ENCODE results near the gene UBL4B.
"Not testable (repeated sequence)": the region's sequence is repeated elsewhere in the genome, so short reads cannot be mapped to it uniquely, and the experiment has no call there.

The UBL4B gene

GRCh38 chr1:110070671-110071242 lies 41.5 kb upstream of the UBL4B start, which contains the start of gene ALX3:
Gene ALX3 (minus strand): TSS chr1:110070672. CDS start chr1:110070612, 60 bp downstream.
- FAIRE-seq, result no peak
- TF ChIP-seq POLR2A (IDR thresholded peaks at IDR 0.05; ENCODE audit: low read depth, low read length) (no peak), POLR2AphosphoS5 (IDR thresholded peaks at IDR 0.05; ENCODE audit: low read depth, low read length) (no peak), TAF1 (IDR thresholded peaks at IDR 0.05; ENCODE audit: borderline replicate concordance, low read depth, low read length) (no peak)
- DNase-seq (ENCODE audit: insufficient read length), result no peak

GRCh38 chr1:110074166-110074565 lies 38.1 kb upstream of the UBL4B start:
- DNase-seq (ENCODE audit: insufficient read length) (no peak), FAIRE-seq (no peak)
- TF ChIP-seq POLR2A (IDR thresholded peaks at IDR 0.05; ENCODE audit: low read depth, low read length), result no peak

GRCh38 chr1:110076789-110077500 lies 35.3 kb upstream of the UBL4B start:
- no peak for TF ChIP-seq POLR2AphosphoS5 (IDR thresholded peaks at IDR 0.05; ENCODE audit: low read depth, low read length)
- no peak for FAIRE-seq
- DNase-seq (ENCODE audit: insufficient read length), result no peak

GRCh38 chr1:110079995-110080394 lies 32.2 kb upstream of the UBL4B start:
- FAIRE-seq; DNase-seq (ENCODE audit: insufficient read length): not testable (repeated sequence)

GRCh38 chr1:110081061-110081460 lies 31.2 kb upstream of the UBL4B start:
- TF ChIP-seq POLR2A (IDR thresholded peaks at IDR 0.05; ENCODE audit: low read depth, low read length), result no peak
- no peak for TF ChIP-seq POLR2AphosphoS5 (IDR thresholded peaks at IDR 0.05; ENCODE audit: low read depth, low read length)
- no peak for TF ChIP-seq TAF1 (IDR thresholded peaks at IDR 0.05; ENCODE audit: borderline replicate concordance, low read depth, low read length)
- FAIRE-seq, result no peak
- DNase-seq (ENCODE audit: insufficient read length), result no peak

- FAIRE-seq (no peak), DNase-seq (ENCODE audit: insufficient read length) (no peak)
- TF ChIP-seq POLR2A (IDR thresholded peaks at IDR 0.05; ENCODE audit: low read depth, low read length) (no peak), POLR2AphosphoS5 (IDR thresholded peaks at IDR 0.05; ENCODE audit: low read depth, low read length) (no peak), TAF1 (IDR thresholded peaks at IDR 0.05; ENCODE audit: borderline replicate concordance, low read depth, low read length) (no peak)
Observed at GRCh38 chr1:110082477-110082876, 29.8 kb upstream of the UBL4B start.

- FAIRE-seq (no peak), DNase-seq (ENCODE audit: insufficient read length) (no peak)
Observed at GRCh38 chr1:110083061-110083865, 29.0 kb upstream of the UBL4B start.

GRCh38 chr1:110083866-110084226 lies 28.4 kb upstream of the UBL4B start:
- no peak for FAIRE-seq
- TF ChIP-seq TAF1 (IDR thresholded peaks at IDR 0.05; ENCODE audit: borderline replicate concordance, low read depth, low read length) (no peak), POLR2AphosphoS5 (IDR thresholded peaks at IDR 0.05; ENCODE audit: low read depth, low read length) (no peak), POLR2A (IDR thresholded peaks at IDR 0.05; ENCODE audit: low read depth, low read length) (no peak)
- DNase-seq (ENCODE audit: insufficient read length), result no peak

More at GRCh38 chr1:110083061-110083865, 29.0 kb upstream of the UBL4B start:
- no peak for TF ChIP-seq POLR2A (IDR thresholded peaks at IDR 0.05; ENCODE audit: low read depth, low read length)
- no peak for TF ChIP-seq POLR2AphosphoS5 (IDR thresholded peaks at IDR 0.05; ENCODE audit: low read depth, low read length)
- no peak for TF ChIP-seq TAF1 (IDR thresholded peaks at IDR 0.05; ENCODE audit: borderline replicate concordance, low read depth, low read length)

- DNase-seq (ENCODE audit: insufficient read length), result no peak
- no peak for FAIRE-seq
- TF ChIP-seq TAF1 (IDR thresholded peaks at IDR 0.05; ENCODE audit: borderline replicate concordance, low read depth, low read length) (no peak), POLR2A (IDR thresholded peaks at IDR 0.05; ENCODE audit: low read depth, low read length) (peak; percentile 42; the same call in 1 of the 2 replicates)
Observed at GRCh38 chr1:110084227-110085078, 27.8 kb upstream of the UBL4B start.

GRCh38 chr1:110085671-110086070 lies 26.6 kb upstream of the UBL4B start:
- FAIRE-seq, result no peak
- TF ChIP-seq POLR2AphosphoS5 (IDR thresholded peaks at IDR 0.05; ENCODE audit: low read depth, low read length), result no peak
- TF ChIP-seq TAF1 (IDR thresholded peaks at IDR 0.05; ENCODE audit: borderline replicate concordance, low read depth, low read length), result no peak
- TF ChIP-seq POLR2A (IDR thresholded peaks at IDR 0.05; ENCODE audit: low read depth, low read length), result no peak
- no peak for DNase-seq (ENCODE audit: insufficient read length)

- FAIRE-seq (no peak), DNase-seq (ENCODE audit: insufficient read length) (no peak)
- no peak for TF ChIP-seq TAF1 (IDR thresholded peaks at IDR 0.05; ENCODE audit: borderline replicate concordance, low read depth, low read length)
- TF ChIP-seq POLR2A (IDR thresholded peaks at IDR 0.05; ENCODE audit: low read depth, low read length), result no peak
- TF ChIP-seq POLR2AphosphoS5 (IDR thresholded peaks at IDR 0.05; ENCODE audit: low read depth, low read length), result no peak
Observed at GRCh38 chr1:110086961-110087360, 25.3 kb upstream of the UBL4B start.
